Muscle layer of colon (tissue), 2 donors: ENCODE data around the gene EIF2S2.
A peak's percentile ranks its signal among the peaks of the same experiment; 100 is the strongest.
"Not testable (repeated sequence)": the region's sequence is repeated elsewhere in the genome, so short reads cannot be mapped to it uniquely, and the experiment has no call there.

Source experiments
- H3K27ac ChIP-seq: one replicate; pipeline ENCODE4 v1.7.0; 2013; ENCODE audit warnings: low read depth, mild to moderate bottlenecking, low read length, moderate library complexity
- H3K27me3 ChIP-seq, 2 donors: one replicate each; pipeline ENCODE4 v1.7.0; 2013; ENCODE audit warnings: low read length in 2 of 2, mild to moderate bottlenecking in 2 of 2; ENCODE audit not compliant: insufficient read depth in 2 of 2, control insufficient read depth in 1 of 2
- H3K36me3 ChIP-seq: one replicate; pipeline ENCODE4 v1.7.0; 2013; ENCODE audit warnings: mild to moderate bottlenecking, low read length; ENCODE audit not compliant: insufficient read depth
- H3K4me1 ChIP-seq: one replicate; pipeline ENCODE4 v1.7.0; 2013; ENCODE audit warnings: mild to moderate bottlenecking, low read length; ENCODE audit not compliant: insufficient read depth
- H3K4me3 ChIP-seq, 2 donors: one replicate each; pipeline ENCODE4 v1.7.0; 2013; ENCODE audit warnings: low read length in 2 of 2, low read depth in 1 of 2, mild to moderate bottlenecking in 1 of 2, moderate library complexity in 1 of 2
- H3K9ac ChIP-seq: one replicate; pipeline ENCODE4 v1.7.0; 2013; ENCODE audit warnings: low read length
- H3K9me3 ChIP-seq: one replicate; pipeline ENCODE4 v1.7.0; 2013; ENCODE audit warnings: mild to moderate bottlenecking, low read length
- donor health status: abdominal sarcoma.
- donor health status: Adenocarcinoma of cecum.

EIF2S2 gene

GRCh38 chr20:34133365-34133860 is 21.4 kb upstream of the EIF2S2 start:
- not testable (repeated sequence) for H3K9me3 ChIP-seq, H3K4me3 ChIP-seq, H3K9ac ChIP-seq, H3K27ac ChIP-seq, H3K4me1 ChIP-seq, H3K27me3 ChIP-seq, H3K36me3 ChIP-seq

- H3K9me3 ChIP-seq, H3K27ac ChIP-seq, H3K27me3 ChIP-seq, H3K4me1 ChIP-seq, H3K4me3 ChIP-seq, H3K36me3 ChIP-seq, H3K9ac ChIP-seq: not testable (repeated sequence)
These were observed 20.9 kb upstream of the EIF2S2 start for GRCh38 chr20:34132943-34133342.

DNA sequence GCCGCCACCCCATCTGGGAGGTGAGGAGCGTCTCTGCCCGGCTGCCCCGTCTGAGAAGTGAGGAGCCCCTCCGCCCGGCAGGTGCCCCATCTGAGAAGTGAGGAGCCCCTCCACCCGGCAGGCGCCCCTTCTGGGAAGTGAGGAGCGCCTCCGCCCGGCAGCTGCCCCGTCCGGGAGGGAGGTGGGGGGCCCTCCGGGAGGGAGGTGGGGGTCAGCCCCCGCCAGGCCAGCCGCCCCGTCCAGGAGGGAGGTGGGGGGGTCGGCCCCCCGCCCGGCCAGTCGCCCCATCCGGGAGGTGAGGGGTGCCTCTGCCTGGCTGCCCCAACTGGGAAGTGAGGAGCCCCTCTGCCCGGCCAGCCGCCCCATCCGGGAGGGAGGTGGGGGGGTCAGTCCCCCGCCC is 20.4 kb upstream of the EIF2S2 start:
- not testable (repeated sequence) for H3K4me1 ChIP-seq, H3K4me3 ChIP-seq, H3K27me3 ChIP-seq

GRCh38 chr20:34131491-34131890 is 19.4 kb upstream of the EIF2S2 start:
- H3K36me3 ChIP-seq, result no peaks in the 10 kb centered on the region
- no peak overlapping the region for H3K4me3 ChIP-seq
- no peaks in the 10 kb centered on the region for H3K9me3 ChIP-seq
- H3K4me1 ChIP-seq, result no peaks in the 10 kb centered on the region
- H3K27ac ChIP-seq, result no peak overlapping the region
- H3K9ac ChIP-seq, result no peak overlapping the region
- H3K27me3 ChIP-seq, result no peaks in the 10 kb centered on the region

More for the DNA sequence above, 20.4 kb upstream of the EIF2S2 start:
- not testable (repeated sequence) for H3K9me3 ChIP-seq, H3K9ac ChIP-seq, H3K27ac ChIP-seq, H3K36me3 ChIP-seq

DNA sequence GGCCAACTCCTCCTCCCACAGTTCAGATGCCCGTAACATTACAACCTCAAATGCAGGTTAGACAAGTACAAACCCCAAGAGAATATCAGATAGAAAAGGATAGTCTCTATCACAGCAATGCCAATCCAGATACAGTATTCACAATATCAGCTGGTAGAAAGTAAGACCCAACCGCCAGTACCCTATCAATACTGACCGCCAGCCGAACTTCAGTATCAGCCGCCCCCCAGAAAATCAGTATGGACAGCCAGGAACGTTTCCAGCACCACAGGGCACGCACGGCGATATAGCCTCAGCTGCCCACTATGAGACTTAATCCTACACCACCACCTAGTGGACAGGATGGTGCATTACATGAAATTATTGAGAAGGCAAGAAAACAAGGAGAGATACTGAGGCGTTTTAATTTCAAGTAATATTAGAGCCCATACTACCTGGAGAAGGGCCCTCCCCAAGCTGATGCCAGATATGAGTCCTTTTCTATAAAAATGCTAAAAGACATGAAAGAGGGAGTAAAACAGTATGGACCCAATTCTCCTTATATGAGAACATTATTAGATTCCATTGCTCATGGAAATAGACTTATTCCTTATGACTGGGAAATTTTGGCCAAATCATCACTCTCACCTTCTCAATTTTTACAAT is 17.6 kb upstream of the EIF2S2 start:
- Histone ChIP-seq H3K4me1 (no peaks in the 10 kb centered on the region), H3K9me3 (no peaks in the 10 kb centered on the region), H3K9ac (no peak overlapping the region), H3K4me3 (peak overlapping the region in 1 of 2 donors; percentile 8), H3K36me3 (no peaks in the 10 kb centered on the region), H3K27me3 (no peaks in the 10 kb centered on the region), H3K27ac (no peak overlapping the region)

GRCh38 chr20:34127792-34128191 is 15.7 kb upstream of the EIF2S2 start:
- H3K4me1 ChIP-seq, result no peaks in the 10 kb centered on the region
- H3K27ac ChIP-seq, result no peak overlapping the region
- H3K9me3 ChIP-seq, result no peaks in the 10 kb centered on the region
- no peaks in the 10 kb centered on the region for H3K27me3 ChIP-seq
- no peaks in the 10 kb centered on the region for H3K36me3 ChIP-seq
- no peak overlapping the region for H3K9ac ChIP-seq
- H3K4me3 ChIP-seq, result no peak overlapping the region

GRCh38 chr20:34124469-34125249 is 12.6 kb upstream of the EIF2S2 start:
- no peak overlapping the region for H3K27ac ChIP-seq
- H3K27me3 ChIP-seq, result no peaks in the 10 kb centered on the region
- no peaks in the 10 kb centered on the region for H3K4me1 ChIP-seq
- H3K9ac ChIP-seq, result no peak overlapping the region
- no peaks in the 10 kb centered on the region for H3K9me3 ChIP-seq
- no peak overlapping the region for H3K4me3 ChIP-seq
- no peaks in the 10 kb centered on the region for H3K36me3 ChIP-seq

GRCh38 chr20:34123309-34123708 is 11.3 kb upstream of the EIF2S2 start:
- H3K4me3 ChIP-seq, result no peak overlapping the region
- H3K4me1 ChIP-seq, result no peaks in the 10 kb centered on the region
- H3K9me3 ChIP-seq, result no peaks in the 10 kb centered on the region
- H3K9ac ChIP-seq, result no peak overlapping the region
- no peaks in the 10 kb centered on the region for H3K27me3 ChIP-seq
- no peak overlapping the region for H3K27ac ChIP-seq
- no peaks in the 10 kb centered on the region for H3K36me3 ChIP-seq

DNA sequence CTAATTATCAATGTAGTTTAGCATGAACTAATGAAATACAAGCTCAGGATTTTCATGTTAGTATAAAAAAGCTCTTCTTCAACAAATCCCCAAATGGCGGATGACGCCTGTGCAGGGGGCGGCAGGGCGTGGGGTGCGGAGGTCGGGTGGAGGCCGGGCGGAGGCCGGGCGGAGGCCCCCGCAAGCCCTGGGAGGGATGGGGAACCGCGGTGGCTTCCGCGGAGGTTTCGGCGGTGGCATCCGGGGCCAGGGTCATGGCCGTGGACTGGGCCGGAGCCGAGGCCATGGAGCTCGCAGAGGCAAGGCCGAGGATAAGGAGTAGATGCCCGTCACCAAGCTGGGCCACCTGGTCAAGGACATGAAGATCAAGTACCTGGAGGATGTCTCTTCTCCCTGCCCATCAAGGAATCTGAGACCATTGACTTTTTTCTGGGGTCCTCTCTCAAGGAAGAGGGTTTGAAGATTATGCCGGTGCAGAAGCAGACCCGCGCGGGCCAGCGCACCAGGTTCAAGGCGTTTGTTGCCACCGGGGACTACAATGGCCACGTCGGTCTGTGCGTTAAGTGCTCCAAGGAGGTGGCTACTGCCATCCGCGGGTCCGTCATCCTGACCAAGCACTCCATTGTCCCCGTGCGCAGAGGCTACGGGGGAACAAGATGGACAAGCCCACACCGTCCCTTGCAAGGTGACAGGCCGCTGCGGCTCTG is 10.4 kb upstream of the EIF2S2 start:
- H3K9ac ChIP-seq, result no peak overlapping the region
- no peak overlapping the region for H3K4me3 ChIP-seq
- H3K36me3 ChIP-seq, result no peaks in the 10 kb centered on the region
- H3K4me1 ChIP-seq, result no peaks in the 10 kb centered on the region
- no peaks in the 10 kb centered on the region for H3K9me3 ChIP-seq
- no peaks in the 10 kb centered on the region for H3K27me3 ChIP-seq
- no peak overlapping the region for H3K27ac ChIP-seq

DNA sequence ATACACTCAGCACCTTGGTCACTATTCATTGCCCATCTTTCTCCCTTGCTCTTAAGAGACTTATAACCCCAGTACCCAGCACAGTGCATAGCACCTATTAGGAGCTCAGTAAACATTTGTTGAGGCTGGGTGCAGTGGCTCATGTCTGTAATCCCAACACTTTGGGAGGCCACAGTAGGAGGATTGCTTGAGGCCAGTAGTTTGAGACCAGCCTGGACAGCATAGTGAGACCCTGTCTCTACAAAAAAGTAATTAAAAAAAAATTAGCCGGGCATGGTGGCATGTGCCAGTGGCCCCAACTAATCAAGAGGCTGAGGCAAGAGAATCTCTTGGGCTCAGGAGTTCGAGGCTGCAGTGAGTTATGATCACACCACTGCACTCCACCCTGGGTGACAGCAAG is 8.2 kb upstream of the EIF2S2 start:
- Histone ChIP-seq H3K27me3 (no peaks in the 10 kb centered on the region), H3K4me3 (no peak overlapping the region), H3K9me3 (no peaks in the 10 kb centered on the region)

GRCh38 chr20:34115232-34115631 is 3.2 kb upstream of the EIF2S2 start:
- Histone ChIP-seq H3K4me1 (peaks cover 9% of the 10 kb centered on the region), H3K36me3 (no peaks in the 10 kb centered on the region), H3K4me3 (no peak overlapping the region), H3K27me3 (no peaks in the 10 kb centered on the region), H3K27ac (no peak overlapping the region), H3K9me3 (no peaks in the 10 kb centered on the region), H3K9ac (no peak overlapping the region)

More for the DNA sequence above, 8.2 kb upstream of the EIF2S2 start:
- Histone ChIP-seq H3K36me3 (no peaks in the 10 kb centered on the region), H3K4me1 (no peaks in the 10 kb centered on the region), H3K27ac (no peak overlapping the region), H3K9ac (no peak overlapping the region)
